H1 (cell line): ENCODE results near the gene FAM193B. TPM values are rescaled to one million over a fixed set of nuclear protein-coding genes. Genes with fewer than 3 reads are reported as not detected.

Experiments used
- CTCF ChIA-PET: fragments of 300-600 bp; sonication (Branson Sonifier 250); formaldehyde crosslinking; loops from one replicate; lab custom pipeline; 2021; ENCODE audit not compliant: partially characterized antibody; lab: Charles Lee
- POLR2A ChIA-PET: fragments of 300-600 bp; sonication (Branson Sonifier 250); formaldehyde crosslinking; loops from one replicate; lab custom pipeline; 2021; ENCODE audit warnings: inconsistent platforms; ENCODE audit not compliant: partially characterized antibody; lab: Charles Lee
- DNase-seq, 2 experiments: peaks; one replicate each; pipeline versions ENCODE4 v3.0.0 to v3.0.0-alpha.2; 2010 to 2022; ENCODE audit warnings: low spot score in 2 of 2, low read depth in 1 of 2, mixed read lengths in 1 of 2
- FAIRE-seq: peaks from 2 replicates; lab custom pipeline; 2011; peaks lifted over from hg19 to GRCh38; lab: Jason Lieb, UNC
- H2AFZ ChIP-seq: 2 replicates; pipeline ENCODE4 v1.8.1; 2012; ENCODE audit warnings: low read length, inconsistent platforms
- H2AK5ac ChIP-seq: 2 replicates; pipeline ENCODE4 v1.6.1; 2013; ENCODE audit warnings: low read depth, low read length
- H2BK120ac ChIP-seq: replicated peaks from 2 replicates; pipeline ENCODE3; 2013; ENCODE audit warnings: low read depth, low read length, inconsistent platforms
- H2BK12ac ChIP-seq: 2 replicates; pipeline ENCODE4 v1.6.1; 2013; ENCODE audit warnings: low read depth, low read length
- H2BK15ac ChIP-seq: 2 replicates; pipeline ENCODE4 v1.6.1; 2013; ENCODE audit warnings: low read length
- H2BK20ac ChIP-seq: 2 replicates; pipeline ENCODE4 v1.6.1; 2013; ENCODE audit warnings: low read length
- H2BK5ac ChIP-seq: 2 replicates; pipeline ENCODE4 v1.6.1; 2013; ENCODE audit warnings: low read depth, low read length
- H3K14ac ChIP-seq: 2 replicates; pipeline ENCODE4 v1.6.1; 2013; ENCODE audit warnings: inconsistent platforms; ENCODE audit not compliant: insufficient read length
- H3K18ac ChIP-seq: 2 replicates; pipeline ENCODE4 v1.6.1; 2013; ENCODE audit warnings: low read length; ENCODE audit errors: extremely low read depth
- H3K23ac ChIP-seq: 2 replicates; pipeline ENCODE4 v1.6.1; 2013; ENCODE audit warnings: inconsistent platforms; ENCODE audit not compliant: insufficient read length
- H3K23me2 ChIP-seq: 2 replicates; pipeline ENCODE4 v1.6.1; 2013; ENCODE audit warnings: low read depth, low read length
- H3K27ac ChIP-seq: 2 replicates; pipeline ENCODE4 v1.6.1; 2011; ENCODE audit warnings: low read depth, low read length, inconsistent platforms
- H3K27me3 ChIP-seq, 4 experiments: replicated peaks in 1 of 4; 1 replicate in 1 of 4; 2 replicates in 3 of 4; pipeline versions ENCODE4 v1.6.1 to v1.8.1; 2011 to 2013; ENCODE audit warnings: low read length in 3 of 4, mild to moderate bottlenecking in 3 of 4, inconsistent platforms in 2 of 4, mixed read lengths in 2 of 4, moderate library complexity in 1 of 4; ENCODE audit not compliant: control insufficient read depth in 3 of 4, insufficient read depth in 3 of 4; ENCODE audit errors: extremely low read depth in 1 of 4
- H3K36me3 ChIP-seq, 4 experiments: 2 replicates each; pipeline versions ENCODE4 v1.6.1 to v1.8.1; 2011 to 2013; ENCODE audit warnings: mild to moderate bottlenecking in 4 of 4, low read length in 3 of 4, moderate library complexity in 2 of 4, control low read depth in 1 of 4, inconsistent platforms in 1 of 4; ENCODE audit not compliant: insufficient read depth in 4 of 4, control insufficient read depth in 2 of 4
- H3K4ac ChIP-seq: replicated peaks from 2 replicates; pipeline ENCODE3; 2013; ENCODE audit warnings: low read length, low read depth, mixed read lengths, inconsistent platforms; ENCODE audit not compliant: insufficient read length
- H3K4me1 ChIP-seq, 4 experiments: replicated peaks in 1 of 4; 1 replicate in 1 of 4; 2 replicates in 3 of 4; pipeline versions ENCODE4 v1.6.1 to v1.8.1; 2011 to 2013; ENCODE audit warnings: low read length in 3 of 4, inconsistent platforms in 2 of 4, mixed read lengths in 1 of 4; ENCODE audit not compliant: insufficient read depth in 4 of 4, control insufficient read depth in 3 of 4
- H3K4me2 ChIP-seq, 2 experiments: 2 replicates each; pipeline versions ENCODE4 v1.6.1 to v1.8.1; 2011 to 2013; ENCODE audit warnings: low read depth in 2 of 2, low read length in 2 of 2, control low read depth in 1 of 2, inconsistent platforms in 1 of 2, mild to moderate bottlenecking in 1 of 2; ENCODE audit not compliant: insufficient read depth in 1 of 2
- H3K4me3 ChIP-seq, 4 experiments: fragments of 200-600, 300-600 bp in 1 of 4; sonication (generic), shearing (Covaris generic), sonication (Bioruptor Twin) in 1 of 4; 2 replicates each; pipeline versions ENCODE4 v1.5.1 to v1.8.1; 2011 to 2016; ENCODE audit warnings: low read length in 4 of 4, low read depth in 3 of 4, control low read depth in 2 of 4, inconsistent platforms in 2 of 4, mild to moderate bottlenecking in 2 of 4, mixed read lengths in 1 of 4, moderate library complexity in 1 of 4; ENCODE audit not compliant: insufficient read depth in 2 of 4; ENCODE audit errors: extremely low read depth in 1 of 4
- H3K56ac ChIP-seq: replicated peaks from 2 replicates; pipeline ENCODE3; 2013; ENCODE audit warnings: low read depth, mild to moderate bottlenecking, mixed read lengths, low read length, inconsistent platforms; ENCODE audit not compliant: insufficient read length
- H3K79me1 ChIP-seq: 2 replicates; pipeline ENCODE4 v1.6.1; 2013; ENCODE audit warnings: low read depth, low read length, control low read depth
- H3K79me2 ChIP-seq, 2 experiments: 2 replicates each; pipeline versions ENCODE4 v1.6.1 to v1.8.1; 2012 to 2013; ENCODE audit warnings: low read length in 2 of 2, mild to moderate bottlenecking in 2 of 2, inconsistent platforms in 1 of 2; ENCODE audit not compliant: insufficient read depth in 2 of 2, control insufficient read depth in 1 of 2
- H3K9ac ChIP-seq, 4 experiments: replicated peaks in 1 of 4; 1 replicate in 1 of 4; 2 replicates in 3 of 4; pipeline versions ENCODE4 v1.6.1 to v1.8.1; 2011 to 2013; ENCODE audit warnings: low read depth in 3 of 4, low read length in 3 of 4, control low read depth in 2 of 4, mild to moderate bottlenecking in 2 of 4, moderate library complexity in 2 of 4, inconsistent platforms in 1 of 4; ENCODE audit errors: extremely low read depth in 1 of 4
- H3K9me3 ChIP-seq, 2 experiments: 2 replicates each; pipeline versions ENCODE4 v1.6.1 to v1.8.1; 2012 to 2013; ENCODE audit warnings: mild to moderate bottlenecking in 2 of 2, moderate library complexity in 2 of 2, control low read depth in 1 of 2, inconsistent platforms in 1 of 2, low read depth in 1 of 2, low read length in 1 of 2, mixed read lengths in 1 of 2; ENCODE audit not compliant: insufficient read depth in 2 of 2
- H4K20me1 ChIP-seq, 2 experiments: replicated peaks in 1 of 2; 2 replicates each; pipeline versions ENCODE3 to v1.8.1; 2011 to 2013; ENCODE audit warnings: inconsistent platforms in 2 of 2, low read length in 2 of 2, mild to moderate bottlenecking in 1 of 2; ENCODE audit not compliant: insufficient read depth in 2 of 2, control insufficient read depth in 1 of 2
- H4K5ac ChIP-seq: 2 replicates; pipeline ENCODE4 v1.6.1; 2013; ENCODE audit warnings: low read length, low read depth, mixed read lengths, inconsistent platforms; ENCODE audit not compliant: insufficient read length
- H4K8ac ChIP-seq: 2 replicates; pipeline ENCODE4 v1.8.0; 2013; ENCODE audit warnings: mild to moderate bottlenecking, moderate library complexity, low read length, inconsistent platforms; ENCODE audit not compliant: insufficient read depth; ENCODE audit errors: extremely low read depth
- H4K91ac ChIP-seq: replicated peaks from 2 replicates; pipeline ENCODE3; 2013; ENCODE audit warnings: low read length, mixed read lengths, inconsistent platforms; ENCODE audit not compliant: insufficient read length
- CEBPB ChIP-seq: IDR thresholded peaks from 2 replicates; pipeline ENCODE4 v1.6.1; 2012; ENCODE audit warnings: low read depth, low read length
- CTBP2 ChIP-seq: IDR thresholded peaks from 2 replicates; pipeline ENCODE4 v1.7.0; 2011; ENCODE audit warnings: borderline replicate concordance, mild to moderate bottlenecking, moderate library complexity, mixed read lengths, low read length; ENCODE audit not compliant: insufficient read depth, insufficient read length
- CTCF ChIP-seq, 3 experiments: IDR thresholded peaks; 1 replicate in 2 of 3; 2 replicates in 1 of 3; pipeline versions ENCODE4 v1.5.1 to v1.6.1; 2011; ENCODE audit warnings: low read length in 3 of 3, mild to moderate bottlenecking in 3 of 3, inconsistent platforms in 2 of 3, low read depth in 1 of 3, moderate library complexity in 1 of 3; ENCODE audit not compliant: insufficient read depth in 1 of 3; ENCODE audit errors: control extremely low read depth in 1 of 3
- EGR1 ChIP-seq: IDR thresholded peaks from 2 replicates; pipeline ENCODE4 v1.6.1; 2011; ENCODE audit warnings: low read depth, low read length, borderline replicate concordance
- JUN ChIP-seq: IDR thresholded peaks from 2 replicates; pipeline ENCODE4 v1.6.1; 2011; ENCODE audit warnings: low read depth, mild to moderate bottlenecking, improper control_type of control experiment, low read length
- JUND ChIP-seq: IDR thresholded peaks from 2 replicates; pipeline ENCODE4 v1.6.1; 2011; ENCODE audit warnings: mild to moderate bottlenecking, improper control_type of control experiment, low read length
- KDM1A ChIP-seq: fragments of 200-600, 300-600 bp; sonication (generic); IDR thresholded peaks from 2 replicates; pipeline ENCODE4 v1.7.1; 2016; ENCODE audit warnings: mild to moderate bottlenecking, low read length, borderline replicate concordance
- KDM5A ChIP-seq: fragments of 200-600 bp; IDR thresholded peaks from 2 replicates; pipeline ENCODE4 v1.7.1; 2012; ENCODE audit warnings: mild to moderate bottlenecking, low read length, inconsistent platforms, mixed read lengths
- MAFK ChIP-seq: IDR thresholded peaks from 2 replicates; pipeline ENCODE4 v1.6.1; 2012; ENCODE audit warnings: low read depth, mild to moderate bottlenecking, improper control_type of control experiment, low read length
- NANOG ChIP-seq: IDR thresholded peaks from 2 replicates; pipeline ENCODE4 v1.6.1; 2011; ENCODE audit warnings: low read length, low read depth, mild to moderate bottlenecking, inconsistent platforms; ENCODE audit not compliant: insufficient read depth, poor library complexity, severe bottlenecking
- RFX5 ChIP-seq: IDR thresholded peaks from 2 replicates; pipeline ENCODE4 v1.6.1; 2011; ENCODE audit warnings: low read depth, low read length, improper control_type of control experiment, borderline replicate concordance
- WGBS, 2 experiments: shearing (Covaris generic) in 1 of 2; methylation state at CpG; one replicate each; pipeline versions ENCODE4 v1.1.6 to v1.1.7; 2013 to 2015; ENCODE audit warnings: low lambda C conversion rate in 2 of 2, mixed read lengths in 2 of 2, inconsistent platforms in 1 of 2, low coverage in 1 of 2, missing lambda C conversion rate in 1 of 2; ENCODE audit not compliant: insufficient replicate concordance in 2 of 2, insufficient coverage in 1 of 2, insufficient read length in 1 of 2; ENCODE audit errors: extremely low coverage in 1 of 2, missing lambda C conversion rate in 1 of 2; 5-methylcytosine and 5-hydroxymethylcytosine counted together
- polyA plus RNA-seq, 7 experiments: library from polyadenylated mRNA; depleted of rRNA in 3 of 7; stranded (reverse) in 5 of 7; unstranded in 2 of 7; fragments of >200 nt in 5 of 7; fragments of 200-250 nt in 2 of 7; gene quantifications; 1 replicate in 5 of 7; 2 replicates in 1 of 7; 4 replicates in 1 of 7; pipeline versions ENCODE4 v1.2.1 to v1.2.3, GENCODE V29; 2011 to 2013; ENCODE audit warnings: missing spikeins in 2 of 7, mixed read lengths in 2 of 7
- total RNA-seq: library from RNA; stranded (reverse); fragmentation: NEBNext Ultra II Directional; extraction: Animal tissue kit (Norgen Biotek cat#: 25700); gene quantifications from 2 replicates; pipeline ENCODE4 v1.2.1, GENCODE V29; 2021

Gene FAM193B
- total and polyA plus RNA-seq, 2 of the 8 experiments (the other 6 are each of a cell fraction or from before 2014, with no cell fraction given), result 49.9 to 69.8 TPM

- no peak overlapping the region for H3K4me3 ChIP-seq
- 0 out of 2 replicates have a peak overlapping the region, but pooled peaks have one; percentile 60 for H2BK5ac ChIP-seq
- no peak overlapping the region for H2BK120ac ChIP-seq
- no peaks in the 10 kb centered on the region for H3K27me3 ChIP-seq
- H4K20me1 ChIP-seq, result no peaks in the 10 kb centered on the region
- no peaks in the 10 kb centered on the region for H3K36me3 ChIP-seq
- no peaks in the 10 kb centered on the region for H3K4me1 ChIP-seq
- no peak overlapping the region for H3K23ac ChIP-seq
- WGBS, 2 experiments, result 88% methylated on average over 1 of the region's 1 CpG; no CpG with 5 or more reads in 1 of the 2 experiments
- no peak overlapping the region for H3K18ac ChIP-seq
- no peak overlapping the region for H3K14ac ChIP-seq
- no peak overlapping the region for H2BK15ac ChIP-seq
- H4K91ac ChIP-seq, result no peak overlapping the region
- no peaks in the 10 kb centered on the region for H3K79me2 ChIP-seq
- FAIRE-seq (no peak), DNase-seq (no peak)
- H3K27ac ChIP-seq, result no peak overlapping the region
- H3K4ac ChIP-seq, result no peak overlapping the region
- no peaks in the 10 kb centered on the region for H3K23me2 ChIP-seq
- no peak overlapping the region for H2AFZ ChIP-seq
- no peak overlapping the region for H3K9ac ChIP-seq
- CTCF ChIA-PET, result interaction anchor here (0.6 to 2.2 kb wide), 2 partner anchors 8 to 33 kb away, joined by 3 to 12 read pairs; no protein-coding TSS in a partner anchor
- no peaks in the 10 kb centered on the region for H3K9me3 ChIP-seq
- H2AK5ac ChIP-seq, result peak overlapping the region; percentile 75; the same call in 1 of the 2 replicates
- POLR2A ChIA-PET, result interaction anchor here (1.3 kb wide), 1 partner anchor 22 kb away, joined by 3 read pairs; no protein-coding TSS in a partner anchor
- no peak overlapping the region for H2BK12ac ChIP-seq
- H4K8ac ChIP-seq, result no peak overlapping the region
- H3K4me2 ChIP-seq, result no peak overlapping the region
- H4K5ac ChIP-seq, result no peak overlapping the region
- H2BK20ac ChIP-seq, result peak overlapping the region; percentile 80; the same call in 1 of the 2 replicates
- H3K79me1 ChIP-seq, result no peaks in the 10 kb centered on the region
- no peak overlapping the region for H3K56ac ChIP-seq
- TF ChIP-seq MAFK (no peak), CTBP2 (no peak), EGR1 (no peak), NANOG (no peak), KDM5A (no peak), JUN (no peak), KDM1A (no peak), RFX5 (no peak), CTCF (IDR thresholded peaks at IDR 0.05; ENCODE audit: control extremely low read depth in 1 of 3, insufficient read depth in 1 of 3, low read depth in 1 of 3, low read length in 3 of 3) (no peak), JUND (no peak), CEBPB (no peak)
Observed at GRCh38 chr5:177575488-177575887, 21.1 kb upstream of the FAM193B start.
